ENCODE measurements around the gene HJURP.

Gene HJURP

DNA sequence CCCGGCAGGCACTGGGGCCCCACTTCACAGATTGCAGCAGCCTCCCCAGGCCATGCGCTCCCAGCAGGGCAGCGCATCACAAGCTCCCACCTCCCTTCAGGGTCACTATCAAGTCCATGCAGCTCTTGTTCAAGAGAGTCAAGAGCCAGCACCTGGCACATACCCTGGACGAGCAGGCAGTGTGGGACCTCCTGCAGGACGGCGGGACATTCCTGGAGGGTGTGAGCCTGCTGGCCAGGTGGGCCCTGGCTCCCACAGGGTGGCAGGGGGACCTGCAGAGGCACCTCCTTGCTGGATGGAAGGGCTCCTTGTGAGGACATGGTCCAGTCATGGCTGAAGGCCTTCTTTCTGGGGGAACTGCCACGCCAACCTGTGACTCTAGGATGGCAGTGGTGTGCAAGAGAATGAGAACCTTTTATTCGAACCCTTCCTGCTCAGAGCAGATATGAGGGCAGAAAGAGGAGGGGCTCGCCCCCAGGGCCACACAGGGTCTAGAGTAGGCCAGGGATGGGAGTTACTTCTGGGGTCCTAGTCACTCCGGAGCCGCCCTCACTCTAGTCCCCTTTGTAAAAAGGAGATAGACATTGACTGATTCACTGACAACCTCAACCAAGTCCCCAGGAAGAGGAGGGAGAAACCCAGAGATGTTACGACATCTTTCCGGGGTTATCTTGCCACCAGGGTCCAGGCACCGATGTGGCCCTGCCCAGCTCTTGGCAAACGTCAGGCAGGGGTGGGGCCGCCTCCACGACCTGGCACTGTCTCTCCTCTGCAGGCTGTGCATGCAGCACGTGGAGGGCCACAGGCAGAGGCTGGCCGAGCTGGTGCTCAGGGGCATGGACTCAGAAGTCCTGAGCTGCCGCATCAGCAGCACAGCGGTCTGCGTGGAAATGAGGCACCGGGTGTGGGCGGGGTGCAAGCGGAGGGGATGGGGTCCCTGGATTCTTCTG, 31.3 kb downstream of the HJURP start:
- Histone ChIP-seq H3K9ac (no peak overlapping the region), H3K27ac (no peak overlapping the region)

DNA sequence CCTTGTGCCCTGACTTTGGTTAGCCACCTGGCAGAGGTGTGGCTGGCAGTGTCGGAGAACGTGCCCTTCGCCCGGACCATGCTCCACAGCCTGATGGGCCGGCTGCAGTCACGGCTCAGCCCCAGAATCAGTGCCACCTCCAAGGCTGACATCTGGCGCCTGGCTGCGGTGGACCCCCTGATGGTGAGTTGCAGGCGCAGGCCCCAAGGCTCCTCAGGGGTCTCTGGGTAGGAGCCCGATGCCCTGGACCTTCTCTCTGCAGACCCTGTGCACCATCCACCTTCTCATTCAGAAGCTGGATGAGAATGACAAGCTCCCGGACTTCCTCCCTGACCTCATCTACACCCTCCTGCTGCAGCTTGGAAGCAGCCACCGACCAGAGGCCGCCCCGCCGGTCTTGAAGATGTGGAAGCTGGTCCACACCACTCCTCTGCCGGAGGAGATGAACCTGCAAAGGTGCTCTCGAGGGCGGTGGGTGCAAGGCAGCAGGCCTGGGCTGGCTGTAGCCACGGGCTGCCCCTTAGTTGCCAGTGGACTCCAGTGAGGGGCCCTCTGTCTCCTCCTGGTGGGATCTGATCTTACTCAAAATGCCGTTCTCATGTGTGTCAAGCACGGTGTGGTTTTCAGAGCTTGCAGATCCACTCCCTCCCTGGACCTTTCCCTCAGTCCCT, 32.1 kb downstream of the HJURP start:
- H3K79me2 ChIP-seq (ENCODE audit: insufficient read depth, low read depth) = no peaks in the 10 kb centered on the region
- no peaks in the 10 kb centered on the region for H3K27me3 ChIP-seq (ENCODE audit: insufficient read depth, low read depth)

More for the DNA sequence above, 31.3 kb downstream of the HJURP start:
- no peak overlapping the region for H2AFZ ChIP-seq (ENCODE audit: low read depth)
- H3K27me3 ChIP-seq (ENCODE audit: insufficient read depth, low read depth) = no peaks in the 10 kb centered on the region
- no peak overlapping the region for H3K4me3 ChIP-seq (IDR thresholded peaks at IDR 0.05; ENCODE audit: insufficient read depth, low read depth, low read length)
- TF ChIP-seq, protein P1, sequence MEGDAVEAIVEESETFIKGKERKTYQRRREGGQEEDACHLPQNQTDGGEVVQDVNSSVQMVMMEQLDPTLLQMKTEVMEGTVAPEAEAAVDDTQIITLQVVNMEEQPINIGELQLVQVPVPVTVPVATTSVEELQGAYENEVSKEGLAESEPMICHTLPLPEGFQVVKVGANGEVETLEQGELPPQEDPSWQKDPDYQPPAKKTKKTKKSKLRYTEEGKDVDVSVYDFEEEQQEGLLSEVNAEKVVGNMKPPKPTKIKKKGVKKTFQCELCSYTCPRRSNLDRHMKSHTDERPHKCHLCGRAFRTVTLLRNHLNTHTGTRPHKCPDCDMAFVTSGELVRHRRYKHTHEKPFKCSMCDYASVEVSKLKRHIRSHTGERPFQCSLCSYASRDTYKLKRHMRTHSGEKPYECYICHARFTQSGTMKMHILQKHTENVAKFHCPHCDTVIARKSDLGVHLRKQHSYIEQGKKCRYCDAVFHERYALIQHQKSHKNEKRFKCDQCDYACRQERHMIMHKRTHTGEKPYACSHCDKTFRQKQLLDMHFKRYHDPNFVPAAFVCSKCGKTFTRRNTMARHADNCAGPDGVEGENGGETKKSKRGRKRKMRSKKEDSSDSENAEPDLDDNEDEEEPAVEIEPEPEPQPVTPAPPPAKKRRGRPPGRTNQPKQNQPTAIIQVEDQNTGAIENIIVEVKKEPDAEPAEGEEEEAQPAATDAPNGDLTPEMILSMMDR (conservative IDR thresholded peaks at IDR 0.05; ENCODE audit: low read depth, low read length) = no peak
- H3K36me3 ChIP-seq (ENCODE audit: insufficient read depth) = no peaks in the 10 kb centered on the region
- H3K79me2 ChIP-seq (ENCODE audit: insufficient read depth, low read depth) = no peaks in the 10 kb centered on the region
- no peaks in the 10 kb centered on the region for H3K4me1 ChIP-seq (ENCODE audit: low read depth, poor library complexity, severe bottlenecking)
- H4K20me1 ChIP-seq (ENCODE audit: insufficient read depth) = no peaks in the 10 kb centered on the region
- H3K4me2 ChIP-seq = no peak overlapping the region

DNA sequence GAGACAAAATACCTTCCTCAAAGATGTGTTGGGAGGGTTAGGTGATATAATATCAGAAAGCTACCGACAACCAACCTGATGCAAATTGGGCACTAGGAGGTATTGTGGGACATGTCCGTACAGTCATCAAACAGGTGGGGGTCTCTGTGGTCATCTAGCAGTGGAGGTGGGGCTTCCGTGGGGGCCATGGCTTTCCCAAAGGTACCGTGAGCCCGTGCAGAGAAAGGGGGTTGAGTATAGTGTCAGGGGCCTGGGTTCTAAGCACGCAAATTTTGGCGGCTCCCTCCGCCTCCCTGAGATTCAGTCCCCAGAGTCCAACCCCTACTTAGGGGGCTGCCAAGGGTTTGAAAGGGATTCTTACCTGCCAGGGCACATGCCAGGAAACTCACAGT, 32.6 kb downstream of the HJURP start:
- H3K27me3 ChIP-seq (ENCODE audit: insufficient read depth, low read depth) = no peaks in the 10 kb centered on the region
- H3K4me2 ChIP-seq = no peak overlapping the region
- H3K36me3 ChIP-seq (ENCODE audit: insufficient read depth) = no peaks in the 10 kb centered on the region
- H3K4me3 ChIP-seq (IDR thresholded peaks at IDR 0.05; ENCODE audit: insufficient read depth, low read depth, low read length) = no peak overlapping the region
- H3K4me1 ChIP-seq (ENCODE audit: low read depth, poor library complexity, severe bottlenecking) = no peaks in the 10 kb centered on the region
- no peaks in the 10 kb centered on the region for H4K20me1 ChIP-seq (ENCODE audit: insufficient read depth)
- H3K79me2 ChIP-seq (ENCODE audit: insufficient read depth, low read depth) = no peaks in the 10 kb centered on the region
- no peak overlapping the region for H3K27ac ChIP-seq
- no peak overlapping the region for H2AFZ ChIP-seq (ENCODE audit: low read depth)
- no peak overlapping the region for H3K9ac ChIP-seq
- TF ChIP-seq, protein P1 (conservative IDR thresholded peaks at IDR 0.05; ENCODE audit: low read depth, low read length) = no peak

More for the DNA sequence above, 32.1 kb downstream of the HJURP start:
- no peak overlapping the region for H3K4me3 ChIP-seq (IDR thresholded peaks at IDR 0.05; ENCODE audit: insufficient read depth, low read depth, low read length)
- no peaks in the 10 kb centered on the region for H4K20me1 ChIP-seq (ENCODE audit: insufficient read depth)
- H3K9ac ChIP-seq = no peak overlapping the region
- no peak overlapping the region for H3K27ac ChIP-seq
- H2AFZ ChIP-seq (ENCODE audit: low read depth) = no peak overlapping the region
- no peaks in the 10 kb centered on the region for H3K4me1 ChIP-seq (ENCODE audit: low read depth, poor library complexity, severe bottlenecking)
- H3K4me2 ChIP-seq = no peak overlapping the region
- H3K36me3 ChIP-seq (ENCODE audit: insufficient read depth) = no peaks in the 10 kb centered on the region
- TF ChIP-seq, protein P1 (conservative IDR thresholded peaks at IDR 0.05; ENCODE audit: low read depth, low read length) = no peak

DNA sequence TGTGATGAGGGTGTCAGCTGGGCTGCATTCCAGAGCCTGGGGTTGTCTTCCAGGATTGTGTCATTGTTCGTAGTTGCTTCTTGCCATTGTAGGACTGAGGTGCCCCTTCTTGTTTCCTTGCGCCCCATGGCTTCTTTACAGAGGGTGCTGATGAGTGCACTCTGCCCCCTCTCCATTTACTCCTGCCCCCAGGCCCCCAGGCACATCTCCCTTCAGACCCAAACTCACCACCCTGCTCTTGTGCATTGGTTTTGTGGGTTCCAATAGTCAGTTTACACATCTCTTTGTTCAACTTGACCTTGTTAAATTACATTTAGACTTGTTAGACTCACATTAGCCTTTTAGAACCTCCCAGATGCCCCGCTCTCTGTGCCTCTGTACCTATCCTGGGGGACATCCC, 33.1 kb downstream of the HJURP start:
- TF ChIP-seq, protein P1 (conservative IDR thresholded peaks at IDR 0.05; ENCODE audit: low read depth, low read length) = no peak
- no peak overlapping the region for H3K4me3 ChIP-seq (IDR thresholded peaks at IDR 0.05; ENCODE audit: insufficient read depth, low read depth, low read length)
- H3K36me3 ChIP-seq (ENCODE audit: insufficient read depth) = no peaks in the 10 kb centered on the region

More for the DNA sequence above, 33.1 kb downstream of the HJURP start:
- H2AFZ ChIP-seq (ENCODE audit: low read depth) = no peak overlapping the region
- H4K20me1 ChIP-seq (ENCODE audit: insufficient read depth) = no peaks in the 10 kb centered on the region
- no peaks in the 10 kb centered on the region for H3K27me3 ChIP-seq (ENCODE audit: insufficient read depth, low read depth)
- H3K79me2 ChIP-seq (ENCODE audit: insufficient read depth, low read depth) = no peaks in the 10 kb centered on the region
- no peak overlapping the region for H3K27ac ChIP-seq
- H3K4me1 ChIP-seq (ENCODE audit: low read depth, poor library complexity, severe bottlenecking) = no peaks in the 10 kb centered on the region
- no peak overlapping the region for H3K9ac ChIP-seq
- no peak overlapping the region for H3K4me2 ChIP-seq

All from KMS-11 (cell line).